ENCODE data around the gene SCYL1. TPM values are rescaled to one million over a fixed set of nuclear protein-coding genes. Genes with fewer than 3 reads are reported as not detected.

The SCYL1 gene
- total and polyA plus RNA-seq, 4 donors = 54.3 to 107 (median 86.5) TPM

DNA sequence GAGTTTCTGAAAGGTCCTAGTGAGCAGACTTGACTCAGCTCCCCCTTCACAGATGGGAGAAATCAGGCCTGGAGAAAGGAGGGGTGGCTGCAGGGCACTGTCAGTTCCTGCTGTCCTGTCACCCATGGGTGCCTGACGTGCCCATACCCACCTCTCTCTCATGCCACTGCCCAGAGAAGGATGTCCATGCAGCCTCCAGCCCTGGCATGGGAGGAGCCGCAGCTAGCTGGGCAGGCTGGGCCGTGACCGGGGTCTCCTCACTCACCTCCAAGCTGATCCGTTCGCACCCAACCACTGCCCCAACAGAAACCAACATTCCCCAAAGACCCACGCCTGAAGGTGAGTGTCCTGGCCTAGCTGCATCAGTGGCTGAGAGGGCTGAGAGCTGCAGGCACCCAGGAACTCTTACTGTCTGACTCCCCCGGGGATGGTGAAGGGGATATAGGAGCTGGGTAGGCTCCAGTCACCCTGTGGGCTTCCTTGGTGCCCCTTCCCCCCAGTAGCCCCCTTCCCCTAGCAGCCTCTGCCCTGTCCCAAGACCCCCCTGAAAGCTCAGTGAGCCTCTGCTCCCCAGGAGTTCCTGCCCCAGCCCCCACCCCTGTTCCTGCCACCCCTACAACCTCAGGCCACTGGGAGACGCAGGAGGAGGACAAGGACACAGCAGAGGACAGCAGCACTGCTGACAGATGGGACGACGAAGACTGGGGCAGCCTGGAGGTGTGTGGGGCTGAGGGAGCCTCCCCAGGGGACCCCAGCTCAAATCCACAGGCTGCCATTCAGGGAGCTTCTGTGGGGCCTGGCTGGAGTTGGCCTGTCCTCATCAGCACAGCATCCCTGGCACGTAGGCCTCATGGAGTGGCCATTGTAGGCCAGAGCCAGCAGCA is 11.8 kb downstream of the SCYL1 start:
- no peak overlapping the region for H3K4me3 ChIP-seq
- DNase-seq (no peak), ATAC-seq (ENCODE audit: insufficient read depth, low FRiP score) (no peak)
- peaks cover 0 to 14% (median 9%) of the 10 kb centered on the region in 5 donors for H3K4me1 ChIP-seq (ENCODE audit: control insufficient read depth in 5 of 5, insufficient read depth in 5 of 5, low read length in 5 of 5)
- H3K27me3 ChIP-seq (ENCODE audit: control insufficient read depth in 3 of 3, insufficient read depth in 3 of 3, low read length in 2 of 3) = no peaks in the 10 kb centered on the region
- no peak overlapping the region for H3K27ac ChIP-seq (ENCODE audit: low read depth in 1 of 2, low read length in 1 of 2)
- 90 to 91% methylated on average over 12 of the region's 12 CpGs for WGBS, 2 donors
- H3K9ac ChIP-seq (ENCODE audit: insufficient read depth in 1 of 2, low read length in 2 of 2) = no peak overlapping the region
- no peaks in the 10 kb centered on the region for H3K9me3 ChIP-seq (ENCODE audit: control insufficient read depth in 4 of 4, insufficient read depth in 3 of 4, low read length in 3 of 4)
- peaks cover 3 to 57% (median 16%) of the 10 kb centered on the region in 4 donors for H3K36me3 ChIP-seq (ENCODE audit: control insufficient read depth in 4 of 4, insufficient read depth in 4 of 4, low read length in 4 of 4)
- TF ChIP-seq, protein P1, sequence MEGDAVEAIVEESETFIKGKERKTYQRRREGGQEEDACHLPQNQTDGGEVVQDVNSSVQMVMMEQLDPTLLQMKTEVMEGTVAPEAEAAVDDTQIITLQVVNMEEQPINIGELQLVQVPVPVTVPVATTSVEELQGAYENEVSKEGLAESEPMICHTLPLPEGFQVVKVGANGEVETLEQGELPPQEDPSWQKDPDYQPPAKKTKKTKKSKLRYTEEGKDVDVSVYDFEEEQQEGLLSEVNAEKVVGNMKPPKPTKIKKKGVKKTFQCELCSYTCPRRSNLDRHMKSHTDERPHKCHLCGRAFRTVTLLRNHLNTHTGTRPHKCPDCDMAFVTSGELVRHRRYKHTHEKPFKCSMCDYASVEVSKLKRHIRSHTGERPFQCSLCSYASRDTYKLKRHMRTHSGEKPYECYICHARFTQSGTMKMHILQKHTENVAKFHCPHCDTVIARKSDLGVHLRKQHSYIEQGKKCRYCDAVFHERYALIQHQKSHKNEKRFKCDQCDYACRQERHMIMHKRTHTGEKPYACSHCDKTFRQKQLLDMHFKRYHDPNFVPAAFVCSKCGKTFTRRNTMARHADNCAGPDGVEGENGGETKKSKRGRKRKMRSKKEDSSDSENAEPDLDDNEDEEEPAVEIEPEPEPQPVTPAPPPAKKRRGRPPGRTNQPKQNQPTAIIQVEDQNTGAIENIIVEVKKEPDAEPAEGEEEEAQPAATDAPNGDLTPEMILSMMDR (IDR thresholded peaks at IDR 0.05; ENCODE audit: control extremely low read depth, extremely low read depth) = no peak

DNA sequence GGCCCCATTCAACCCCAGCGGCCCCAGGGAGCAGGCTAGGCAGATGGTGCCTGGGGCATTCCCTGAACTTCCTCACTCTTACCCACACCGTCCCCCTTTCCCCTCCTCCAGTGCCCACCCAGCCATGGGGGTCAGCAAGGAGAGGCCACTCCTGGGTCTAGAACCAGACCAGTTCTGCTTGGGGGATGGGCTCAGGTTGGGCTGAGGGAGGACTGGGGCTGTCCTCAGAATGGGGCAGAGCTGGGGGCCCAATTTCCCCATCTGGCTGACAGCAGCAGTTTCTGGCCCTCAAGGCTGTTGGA is 12.4 kb downstream of the SCYL1 start:
- Histone ChIP-seq H3K9ac (ENCODE audit: insufficient read depth in 1 of 2, low read length in 2 of 2) (no peak overlapping the region), H3K36me3 (ENCODE audit: control insufficient read depth in 4 of 4, insufficient read depth in 4 of 4, low read length in 4 of 4) (peaks cover 3 to 54% (median 15%) of the 10 kb centered on the region in 4 donors), H3K4me3 (no peak overlapping the region), H3K27ac (ENCODE audit: low read depth in 1 of 2, low read length in 1 of 2) (no peak overlapping the region), H3K4me1 (ENCODE audit: control insufficient read depth in 5 of 5, insufficient read depth in 5 of 5, low read length in 5 of 5) (peaks cover 0 to 15% (median 9%) of the 10 kb centered on the region in 5 donors), H3K27me3 (ENCODE audit: control insufficient read depth in 3 of 3, insufficient read depth in 3 of 3, low read length in 2 of 3) (no peaks in the 10 kb centered on the region), H3K9me3 (ENCODE audit: control insufficient read depth in 4 of 4, insufficient read depth in 3 of 4, low read length in 3 of 4) (no peaks in the 10 kb centered on the region)
- ATAC-seq (ENCODE audit: insufficient read depth, low FRiP score) (no peak), DNase-seq (no peak)
- 91 to 96% methylated on average over 2 of the region's 2 CpGs for whole genome bisulfite sequencing, 2 donors
- TF ChIP-seq, protein P1 (IDR thresholded peaks at IDR 0.05; ENCODE audit: control extremely low read depth, extremely low read depth) = no peak

DNA sequence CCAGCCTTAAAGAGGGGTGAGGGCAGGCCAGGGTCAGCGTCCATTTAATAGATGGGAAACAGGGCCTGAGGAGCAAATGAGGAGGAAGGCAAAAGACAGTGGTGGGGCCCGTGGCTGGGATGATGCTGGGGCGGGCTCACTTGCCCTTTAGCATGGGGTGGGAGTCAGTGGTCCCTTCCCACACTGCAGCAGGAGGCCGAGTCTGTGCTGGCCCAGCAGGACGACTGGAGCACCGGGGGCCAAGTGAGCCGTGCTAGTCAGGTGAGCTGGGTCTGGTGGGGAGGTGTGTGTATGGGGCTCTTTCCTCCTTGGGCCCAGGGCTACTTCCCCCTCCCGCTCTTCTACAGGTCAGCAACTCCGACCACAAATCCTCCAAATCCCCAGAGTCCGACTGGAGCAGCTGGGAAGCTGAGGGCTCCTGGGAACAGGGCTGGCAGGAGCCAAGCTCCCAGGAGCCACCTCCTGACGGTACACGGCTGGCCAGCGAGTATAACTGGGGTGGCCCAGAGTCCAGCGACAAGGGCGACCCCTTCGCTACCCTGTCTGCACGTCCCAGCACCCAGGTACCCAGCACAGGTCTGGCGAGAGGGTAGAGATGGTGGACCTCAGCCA is 12.8 kb downstream of the SCYL1 start:
- Histone ChIP-seq H3K4me1 (ENCODE audit: control insufficient read depth in 5 of 5, insufficient read depth in 5 of 5, low read length in 5 of 5) (peaks cover 0 to 15% (median 12%) of the 10 kb centered on the region in 5 donors), H3K9me3 (ENCODE audit: control insufficient read depth in 4 of 4, insufficient read depth in 3 of 4, low read length in 3 of 4) (no peaks in the 10 kb centered on the region)

More for the DNA sequence above, 12.8 kb downstream of the SCYL1 start:
- TF ChIP-seq, protein P1 (IDR thresholded peaks at IDR 0.05; ENCODE audit: control extremely low read depth, extremely low read depth) = no peak
- Histone ChIP-seq H3K9ac (ENCODE audit: insufficient read depth in 1 of 2, low read length in 2 of 2) (no peak overlapping the region), H3K36me3 (ENCODE audit: control insufficient read depth in 4 of 4, insufficient read depth in 4 of 4, low read length in 4 of 4) (peaks cover 3 to 50% (median 15%) of the 10 kb centered on the region in 4 donors), H3K27ac (ENCODE audit: low read depth in 1 of 2, low read length in 1 of 2) (no peak overlapping the region), H3K4me3 (no peak overlapping the region), H3K27me3 (ENCODE audit: control insufficient read depth in 3 of 3, insufficient read depth in 3 of 3, low read length in 2 of 3) (no peaks in the 10 kb centered on the region)
- DNase-seq (no peak), ATAC-seq (ENCODE audit: insufficient read depth, low FRiP score) (no peak)
- WGBS, 2 donors = 87 to 88% methylated on average over 18 of the region's 18 CpGs
